Stomach (tissue), 4 donors: ENCODE measurements around the gene ACVR1.

Source experiments
- EP300 ChIP-seq: sonication (generic); formaldehyde crosslinking; IDR thresholded peaks from one replicate; pipeline ENCODE4 v1.6.1; 2017; ENCODE audit warnings: antibody characterized with exemption
- TF ChIP-seq, protein P1 (sequence below), 7 experiments: fragments of 450-650 bp in 4 of 7; fragments of 200-600 bp in 3 of 7; sonication (generic) in 3 of 7; IDR thresholded peaks; one replicate each; pipeline ENCODE4 v1.5.1; 2016 to 2019; ENCODE audit warnings: antibody characterized with exemption in 7 of 7, control low read depth in 2 of 7, mild to moderate bottlenecking in 1 of 7

DNA sequence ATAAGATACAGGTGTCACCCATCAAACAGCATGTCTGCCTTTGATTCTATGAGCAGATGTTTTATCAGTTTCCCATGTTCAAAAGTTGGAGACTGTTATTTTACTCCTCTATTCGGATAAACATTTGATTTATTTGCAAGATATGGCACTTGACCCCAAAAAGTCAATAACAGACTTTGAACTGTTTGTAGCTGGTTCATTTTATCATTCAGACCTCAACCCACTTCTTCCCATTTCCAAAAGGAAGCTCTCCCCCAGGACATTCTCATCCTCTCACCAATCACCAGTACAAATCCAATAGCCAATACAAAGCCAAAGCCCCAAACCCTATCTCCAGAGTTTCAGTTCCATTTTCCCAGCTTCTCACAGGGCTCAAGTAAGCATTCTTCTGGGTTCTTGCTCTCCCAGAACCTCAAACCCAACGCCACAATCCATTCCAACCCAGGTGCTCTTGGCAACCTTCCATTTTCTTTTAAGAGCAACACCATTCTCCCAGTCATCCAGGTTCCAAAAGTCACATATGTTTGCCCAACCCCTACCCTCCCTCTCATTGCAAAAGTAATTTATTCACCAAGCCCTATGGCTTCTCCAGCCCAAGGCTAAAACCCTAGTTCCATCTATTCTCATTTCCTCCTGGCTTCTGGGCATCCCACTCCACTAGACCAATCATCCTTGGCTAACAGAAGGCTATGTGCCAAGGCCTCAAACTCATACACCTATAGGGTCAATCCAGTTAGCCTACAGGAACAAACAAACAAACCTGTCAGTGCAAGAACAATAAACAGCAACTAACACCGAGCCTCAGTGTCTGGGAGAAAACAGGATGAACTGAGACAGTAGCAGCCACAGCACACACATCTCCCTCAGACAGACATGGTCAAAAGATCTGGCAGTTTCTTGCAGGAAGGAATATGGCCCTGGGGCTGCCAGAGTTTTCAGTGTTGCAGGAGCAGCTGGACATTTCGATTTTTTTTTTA lies 9.2 kb downstream of the ACVR1 start:
- TF ChIP-seq, protein P1, sequence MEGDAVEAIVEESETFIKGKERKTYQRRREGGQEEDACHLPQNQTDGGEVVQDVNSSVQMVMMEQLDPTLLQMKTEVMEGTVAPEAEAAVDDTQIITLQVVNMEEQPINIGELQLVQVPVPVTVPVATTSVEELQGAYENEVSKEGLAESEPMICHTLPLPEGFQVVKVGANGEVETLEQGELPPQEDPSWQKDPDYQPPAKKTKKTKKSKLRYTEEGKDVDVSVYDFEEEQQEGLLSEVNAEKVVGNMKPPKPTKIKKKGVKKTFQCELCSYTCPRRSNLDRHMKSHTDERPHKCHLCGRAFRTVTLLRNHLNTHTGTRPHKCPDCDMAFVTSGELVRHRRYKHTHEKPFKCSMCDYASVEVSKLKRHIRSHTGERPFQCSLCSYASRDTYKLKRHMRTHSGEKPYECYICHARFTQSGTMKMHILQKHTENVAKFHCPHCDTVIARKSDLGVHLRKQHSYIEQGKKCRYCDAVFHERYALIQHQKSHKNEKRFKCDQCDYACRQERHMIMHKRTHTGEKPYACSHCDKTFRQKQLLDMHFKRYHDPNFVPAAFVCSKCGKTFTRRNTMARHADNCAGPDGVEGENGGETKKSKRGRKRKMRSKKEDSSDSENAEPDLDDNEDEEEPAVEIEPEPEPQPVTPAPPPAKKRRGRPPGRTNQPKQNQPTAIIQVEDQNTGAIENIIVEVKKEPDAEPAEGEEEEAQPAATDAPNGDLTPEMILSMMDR (IDR thresholded peaks at IDR 0.05), result no peak
- TF ChIP-seq EP300, result no peak
